Dedifferentiated amniotic fluid mesenchymal stem cell (primary cell): Measurements from ENCODE around the gene DTX3L.
A peak's percentile ranks its signal among the peaks of the same experiment; 100 is the strongest.

Experiments
- DNase-seq: peaks from one replicate; pipeline ENCODE4 v3.0.0-alpha.2; 2016; ENCODE audit errors: extremely low spot score

The DTX3L gene

GRCh38 chr3:122564155-122564912 is at the start of gene DTX3L, which contains the start of gene PARP9:
TSS of gene DTX3L (plus strand) at chr3:122564338. CDS start at chr3:122564427, 89 bp downstream.
TSS of gene PARP9 (minus strand) at chr3:122564300. CDS start at chr3:122559620, 4,680 bp downstream.
- DNase-seq: peak; percentile 59

DNA sequence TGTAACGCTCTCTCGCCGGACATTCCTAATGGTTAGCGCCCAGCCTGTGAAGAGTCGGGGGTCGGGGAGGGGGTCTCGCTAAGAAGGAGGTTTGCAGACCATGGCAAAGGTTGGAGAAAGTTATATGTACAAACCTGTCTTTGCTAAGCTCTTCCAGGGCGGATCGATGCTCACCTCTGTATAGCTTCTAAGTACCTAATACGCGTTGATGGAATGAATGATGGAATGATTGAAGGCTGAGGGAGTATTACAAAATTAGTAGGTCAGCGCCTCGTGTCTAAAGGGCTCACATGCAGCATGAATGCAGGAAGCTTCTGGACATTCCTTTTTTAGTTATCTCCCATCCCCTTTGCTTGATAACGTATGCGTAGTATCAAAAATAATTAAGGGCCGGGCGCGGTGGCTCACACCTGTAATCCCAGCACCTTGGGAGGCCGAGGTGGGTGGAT is 49.1 kb upstream of the DTX3L start:
- no peak for DNase-seq

- no peak for DNase-seq
Observed at GRCh38 chr3:122515870-122516269, 48.3 kb upstream of the DTX3L start.

DNA sequence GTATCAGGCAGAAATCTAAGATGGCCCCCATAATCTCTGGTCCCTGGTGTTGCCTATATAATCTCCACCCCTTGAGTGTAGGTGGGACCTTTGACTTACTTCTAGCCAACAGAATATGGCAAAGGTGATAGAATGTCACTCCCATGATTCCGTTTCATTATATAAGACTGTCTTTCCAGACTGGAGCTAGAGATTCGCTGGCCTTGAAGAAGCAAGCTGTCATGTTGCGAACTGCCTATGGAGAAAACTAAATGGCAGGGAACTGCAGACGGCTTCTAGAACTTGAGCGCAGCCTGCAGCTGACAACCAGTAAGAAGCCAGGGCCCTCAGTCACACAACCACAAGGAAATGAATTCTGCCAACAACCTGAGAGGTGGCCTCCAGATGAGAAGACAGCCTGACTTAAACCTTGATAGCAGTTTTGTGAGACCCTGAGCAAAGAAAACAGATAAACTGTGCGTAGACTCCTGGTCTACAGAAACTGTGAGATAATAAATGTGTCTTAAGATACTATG is 47.2 kb upstream of the DTX3L start:
- DNase-seq: no peak

- peak; percentile 29 for DNase-seq
Observed at GRCh38 chr3:122519693-122520092, 44.4 kb upstream of the DTX3L start.

DNA sequence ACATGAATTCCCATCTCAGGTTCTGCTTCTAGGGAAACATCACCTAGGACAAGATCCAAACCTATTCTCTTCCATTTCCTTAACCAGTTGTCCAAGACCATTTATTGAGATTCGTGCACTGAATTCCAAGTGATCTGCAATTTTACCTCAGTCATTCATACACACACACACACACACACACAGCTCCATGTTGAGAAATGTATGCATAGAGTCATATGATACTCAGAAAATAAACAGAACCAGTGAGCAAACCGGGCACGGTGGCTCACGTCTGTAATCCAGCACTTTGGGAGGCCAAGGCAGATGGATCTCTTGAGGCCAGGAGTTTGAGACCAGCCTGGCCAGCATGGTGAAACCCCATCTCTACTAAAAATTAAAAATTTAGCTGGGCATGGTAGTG is 43.3 kb upstream of the DTX3L start:
- DNase-seq: no peak

- no peak for DNase-seq
Observed at GRCh38 chr3:122523317-122523716, 40.8 kb upstream of the DTX3L start.

- no peak for DNase-seq
Observed at GRCh38 chr3:122530164-122530563, 34.0 kb upstream of the DTX3L start.

GRCh38 chr3:122533480-122533879 is 30.7 kb upstream of the DTX3L start:
- DNase-seq: no peak

- peak; percentile 65 for DNase-seq
Observed at GRCh38 chr3:122533931-122534334, 30.2 kb upstream of the DTX3L start.

DNA sequence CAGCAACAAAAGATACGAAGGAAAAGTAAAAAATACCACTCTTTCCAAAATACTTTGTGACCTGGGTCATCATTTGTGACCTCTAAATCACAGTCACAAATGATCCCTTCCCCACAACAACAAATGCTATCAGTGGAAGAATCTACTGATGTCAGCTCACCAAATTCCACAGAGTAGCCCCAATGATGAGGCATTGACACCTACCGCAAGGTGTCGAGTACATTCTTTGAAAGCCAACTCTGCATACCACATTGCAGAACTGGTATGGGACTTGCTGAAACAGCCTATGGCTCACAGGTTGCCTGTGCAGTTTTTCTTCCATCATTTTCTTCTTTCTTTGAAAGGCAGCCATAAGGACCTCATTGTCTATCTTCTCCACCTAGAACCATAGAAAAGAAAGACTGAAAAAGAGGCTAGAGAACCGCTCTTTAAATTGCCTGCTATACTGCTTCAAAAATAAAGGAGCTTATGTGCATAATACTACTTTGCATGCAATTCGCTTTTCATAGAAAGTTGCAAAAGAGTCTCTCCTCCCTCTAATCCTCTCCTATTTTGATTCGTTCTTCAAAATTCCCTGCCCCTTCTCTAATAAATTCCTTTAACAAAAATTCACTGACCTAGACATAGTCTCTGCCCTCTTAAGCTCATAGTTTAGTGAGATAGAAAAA is 28.0 kb upstream of the DTX3L start:
- no peak for DNase-seq

DNA sequence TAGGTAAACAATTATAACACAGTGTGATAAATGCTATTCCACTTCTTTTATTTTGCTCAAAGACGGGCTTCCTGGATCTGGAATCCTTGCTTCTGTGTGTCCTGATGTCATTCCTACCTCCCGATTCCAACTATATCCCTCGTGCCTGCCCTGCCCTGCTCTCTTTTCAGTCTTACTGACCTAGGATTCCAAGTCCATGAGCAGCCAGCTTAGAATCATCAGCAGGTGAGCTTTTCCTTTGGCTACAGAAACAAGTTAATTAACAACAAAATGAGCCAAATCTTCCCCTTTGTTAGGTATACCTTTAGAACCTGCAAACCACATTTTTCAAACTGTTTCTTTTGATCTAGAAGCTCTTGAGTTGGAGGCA is 27.5 kb upstream of the DTX3L start:
- DNase-seq: no peak

- no peak for DNase-seq
Observed at GRCh38 chr3:122538956-122539490, 25.1 kb upstream of the DTX3L start.

DNA sequence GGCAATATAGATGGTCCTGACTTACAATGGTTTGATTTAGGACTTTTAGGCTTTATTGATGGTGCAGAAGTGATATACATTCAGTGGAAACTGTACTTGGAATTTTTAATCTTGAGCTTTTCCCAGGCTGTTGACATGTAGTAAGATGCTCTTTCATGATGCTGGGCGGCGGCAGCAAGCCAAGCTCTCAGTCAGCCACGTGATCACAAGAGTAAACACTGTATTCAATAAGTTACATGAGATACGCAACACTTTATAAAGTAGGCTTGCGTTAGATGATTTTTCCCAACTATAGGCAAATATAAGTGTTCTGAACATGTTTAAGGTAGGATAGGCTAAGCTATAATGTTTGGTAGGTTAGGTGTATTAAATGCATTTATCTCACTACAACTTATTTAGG is 18.0 kb upstream of the DTX3L start:
- no peak for DNase-seq

GRCh38 chr3:122548076-122548475 is 16.1 kb upstream of the DTX3L start:
- no peak for DNase-seq

GRCh38 chr3:122548619-122549018 is 15.5 kb upstream of the DTX3L start:
- DNase-seq: no peak

- DNase-seq: no peak
Observed at GRCh38 chr3:122553171-122553570, 11.0 kb upstream of the DTX3L start.

DNA sequence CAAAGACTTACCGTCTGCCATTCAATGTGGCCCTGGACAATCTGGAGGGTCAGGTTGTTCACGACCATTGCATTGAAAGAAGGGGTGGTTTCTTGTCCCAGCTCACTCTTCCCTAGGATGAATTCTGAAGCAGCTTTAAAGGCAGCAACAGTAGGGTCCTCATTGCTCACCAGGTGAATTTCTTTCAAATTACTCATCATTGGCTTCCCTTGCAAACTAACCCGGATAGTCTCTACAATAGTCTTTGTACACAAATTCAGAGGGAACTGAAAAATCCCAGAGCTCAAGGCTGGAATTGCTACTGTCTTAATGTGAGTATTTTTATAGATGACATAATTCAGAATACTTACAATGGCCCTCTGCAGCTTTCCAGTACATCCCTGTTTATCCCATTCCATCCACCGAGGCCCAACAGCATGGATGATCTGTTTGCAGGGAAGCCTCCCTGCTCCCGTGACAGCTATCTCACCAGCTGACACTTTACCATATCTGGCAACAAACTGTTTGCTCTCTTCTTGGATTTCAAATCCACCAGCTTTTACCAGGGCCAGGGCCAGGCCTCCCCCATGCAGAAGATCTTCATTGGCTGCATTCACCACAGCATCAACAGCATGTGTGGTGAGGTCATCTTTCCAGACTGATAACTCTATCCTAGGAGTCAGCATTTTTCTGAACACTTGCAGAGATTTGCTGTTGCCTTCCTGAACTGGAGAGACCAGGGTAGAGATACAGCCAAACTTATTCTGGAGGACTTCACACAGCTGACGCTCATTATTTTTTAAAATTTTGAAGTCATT is 8.7 kb upstream of the DTX3L start:
- DNase-seq: no peak

GRCh38 chr3:122557356-122557755 is 6.8 kb upstream of the DTX3L start:
- no peak for DNase-seq

DNA sequence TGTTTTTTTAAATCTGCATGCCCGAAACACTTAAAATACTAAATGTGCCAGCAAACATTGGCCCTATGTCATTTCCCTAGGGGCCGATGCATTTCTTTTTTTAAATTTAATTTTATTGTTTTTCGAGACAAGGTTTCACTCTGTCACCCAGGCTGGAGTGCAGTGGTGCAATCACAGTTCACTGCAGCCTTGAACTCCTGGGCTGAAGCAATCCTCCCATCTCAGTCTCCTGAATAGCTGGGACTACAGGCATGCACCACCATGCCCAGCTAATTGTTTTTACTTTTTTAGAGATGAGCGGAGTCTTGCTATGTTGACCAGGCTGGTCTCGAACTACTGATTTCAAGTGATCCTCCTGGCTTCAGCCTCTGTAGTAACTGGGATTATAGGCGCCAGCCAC is 5.5 kb upstream of the DTX3L start:
- no peak for DNase-seq

GRCh38 chr3:122559906-122560305 is 4.2 kb upstream of the DTX3L start:
- DNase-seq: no peak

GRCh38 chr3:122560680-122561079 is 3.5 kb upstream of the DTX3L start:
- DNase-seq: peak; percentile 58
